ENCODE results near the gene SCRN1.

Gene SCRN1

GRCh38 chr7:30023524-30023923 lies 33.9 kb upstream of the SCRN1 start:
- H3K4me3 ChIP-seq (ENCODE audit: low read length) = no peak overlapping the region

DNA sequence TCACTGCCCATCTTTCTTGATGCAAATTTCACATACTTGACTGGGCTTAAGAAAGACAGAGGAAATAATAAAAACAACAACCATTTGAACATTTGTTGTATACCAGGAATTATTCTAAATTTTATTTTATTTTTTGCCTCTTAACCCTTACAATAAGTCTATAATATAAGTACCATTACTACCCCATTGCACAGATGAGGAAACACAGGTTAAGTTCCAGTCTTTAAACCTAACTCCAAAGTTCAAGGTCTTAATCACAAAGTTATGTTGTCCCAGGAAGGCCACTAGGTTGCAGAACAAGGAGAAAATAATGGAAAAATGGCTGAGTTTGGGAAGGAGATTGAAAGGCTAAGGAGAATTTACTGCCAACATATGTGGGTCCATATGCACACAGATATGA lies 33.4 kb upstream of the SCRN1 start:
- TF ChIP-seq ZNF274 (IDR thresholded peaks at IDR 0.05; ENCODE audit: low read depth, low read length) = no peak
- no peak overlapping the region for H3K4me3 ChIP-seq (ENCODE audit: low read length)

More at GRCh38 chr7:30023524-30023923, 33.9 kb upstream of the SCRN1 start:
- no peak for TF ChIP-seq ZNF274 (IDR thresholded peaks at IDR 0.05; ENCODE audit: low read depth, low read length)

DNA sequence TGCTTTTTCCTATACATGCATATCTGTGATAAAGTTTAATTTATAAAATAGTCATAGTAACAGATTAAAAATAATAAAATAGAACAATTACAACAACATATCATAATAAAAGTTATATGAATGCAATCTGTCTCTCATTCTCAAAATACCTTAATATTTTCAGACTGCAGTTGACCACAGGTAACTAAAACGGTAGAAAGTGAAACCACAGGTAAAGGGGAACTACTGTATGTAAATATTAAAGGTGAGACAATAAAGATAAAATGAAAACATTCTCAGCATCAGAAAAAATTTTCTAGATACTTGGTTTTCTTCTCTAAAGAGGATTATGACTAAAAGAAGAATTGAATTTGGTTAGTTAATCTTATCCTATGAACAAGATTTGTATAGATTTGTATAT lies 30.9 kb upstream of the SCRN1 start:
- no peak for TF ChIP-seq ZNF274 (IDR thresholded peaks at IDR 0.05; ENCODE audit: low read depth, low read length)
- H3K4me3 ChIP-seq (ENCODE audit: low read length) = no peak overlapping the region

GRCh38 chr7:30019960-30020359 lies 30.4 kb upstream of the SCRN1 start:
- TF ChIP-seq ZNF274 (IDR thresholded peaks at IDR 0.05; ENCODE audit: low read depth, low read length) = no peak
- H3K4me3 ChIP-seq (ENCODE audit: low read length) = no peak overlapping the region

DNA sequence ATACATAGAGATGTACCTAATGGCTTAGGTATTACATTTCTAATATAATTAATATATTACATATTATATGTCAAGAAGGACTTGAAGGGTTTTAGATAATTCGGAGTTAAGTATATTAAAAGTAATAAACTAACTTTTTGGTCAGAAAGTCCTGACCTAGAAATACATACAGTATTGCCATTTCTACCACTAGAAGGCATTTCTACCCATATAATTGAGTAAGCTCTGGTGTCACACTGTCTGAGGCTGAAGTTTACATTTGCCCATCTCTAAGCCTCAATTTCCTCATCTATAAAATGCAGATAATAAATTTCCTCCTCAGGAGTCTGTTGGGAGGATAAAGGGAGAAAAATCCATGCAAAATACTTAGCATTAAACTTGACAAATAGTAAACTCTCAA lies 29.8 kb upstream of the SCRN1 start:
- TF ChIP-seq ZNF274 (IDR thresholded peaks at IDR 0.05; ENCODE audit: low read depth, low read length) = no peak
- no peak overlapping the region for H3K4me3 ChIP-seq (ENCODE audit: low read length)

GRCh38 chr7:30018451-30018850 lies 28.9 kb upstream of the SCRN1 start:
- no peak for TF ChIP-seq ZNF274 (IDR thresholded peaks at IDR 0.05; ENCODE audit: low read depth, low read length)
- no peak overlapping the region for H3K4me3 ChIP-seq (ENCODE audit: low read length)

DNA sequence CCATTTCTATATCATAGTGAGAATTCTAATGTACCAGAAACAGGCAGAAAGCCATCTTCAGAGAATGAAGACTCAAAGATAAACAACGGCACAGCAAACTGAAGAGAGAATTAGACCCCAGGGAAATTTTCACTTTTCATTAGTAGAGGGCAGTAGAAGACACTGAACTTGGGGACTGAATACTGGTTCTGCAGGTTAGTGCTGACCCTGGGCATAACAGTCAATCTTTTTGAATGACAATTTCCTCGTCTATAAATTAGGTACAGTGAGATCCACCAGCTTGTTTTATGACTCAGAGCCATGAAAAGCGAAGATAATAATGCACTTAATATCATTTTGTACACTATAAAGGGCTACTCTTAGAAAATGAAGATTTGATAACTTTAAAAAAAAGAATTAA lies 23.2 kb upstream of the SCRN1 start:
- H3K4me3 ChIP-seq (ENCODE audit: low read length) = no peak overlapping the region
- TF ChIP-seq ZNF274 (IDR thresholded peaks at IDR 0.05; ENCODE audit: low read depth, low read length) = no peak

GRCh38 chr7:30010021-30010420 lies 20.4 kb upstream of the SCRN1 start:
- TF ChIP-seq ZNF274 (IDR thresholded peaks at IDR 0.05; ENCODE audit: low read depth, low read length) = no peak
- H3K4me3 ChIP-seq (ENCODE audit: low read length) = no peak overlapping the region

- no peak overlapping the region for H3K4me3 ChIP-seq (ENCODE audit: low read length)
- no peak for TF ChIP-seq ZNF274 (IDR thresholded peaks at IDR 0.05; ENCODE audit: low read depth, low read length)
Observed at GRCh38 chr7:30005464-30005863, 15.9 kb upstream of the SCRN1 start.

- H3K4me3 ChIP-seq (ENCODE audit: low read length) = no peak overlapping the region
- no peak for TF ChIP-seq ZNF274 (IDR thresholded peaks at IDR 0.05; ENCODE audit: low read depth, low read length)
Observed at GRCh38 chr7:30003098-30003497, 13.5 kb upstream of the SCRN1 start.

GRCh38 chr7:30001998-30002397 lies 12.4 kb upstream of the SCRN1 start:
- no peak for TF ChIP-seq ZNF274 (IDR thresholded peaks at IDR 0.05; ENCODE audit: low read depth, low read length)
- H3K4me3 ChIP-seq (ENCODE audit: low read length) = no peak overlapping the region

- no peak overlapping the region for H3K4me3 ChIP-seq (ENCODE audit: low read length)
- TF ChIP-seq ZNF274 (IDR thresholded peaks at IDR 0.05; ENCODE audit: low read depth, low read length) = no peak
Observed at GRCh38 chr7:29998489-29998888, 8.9 kb upstream of the SCRN1 start.

DNA sequence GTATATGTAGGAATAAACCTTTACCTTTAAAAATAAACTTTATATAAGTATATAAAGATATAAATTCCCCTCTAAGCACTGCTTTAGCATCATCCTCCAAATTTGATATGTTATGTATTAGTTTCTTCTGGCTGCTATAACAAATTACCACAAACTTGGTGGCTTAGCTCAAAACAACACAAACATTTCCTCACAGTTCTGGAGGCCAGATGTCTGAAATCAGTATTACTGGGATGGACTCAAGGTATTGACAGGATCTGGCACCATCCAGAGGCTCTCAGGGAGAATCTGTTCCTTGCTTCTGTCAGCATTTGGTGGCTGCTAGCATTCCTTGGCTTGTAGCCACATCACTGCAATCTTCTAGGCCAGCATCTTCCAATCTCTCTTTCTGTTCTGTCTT lies 6.7 kb upstream of the SCRN1 start:
- TF ChIP-seq ZNF274 (IDR thresholded peaks at IDR 0.05; ENCODE audit: low read depth, low read length) = no peak

GRCh38 chr7:29995652-29996051 lies 6.1 kb upstream of the SCRN1 start:
- no peak for TF ChIP-seq ZNF274 (IDR thresholded peaks at IDR 0.05; ENCODE audit: low read depth, low read length)
- H3K4me3 ChIP-seq (ENCODE audit: low read length) = no peak overlapping the region

More for the DNA sequence above, 6.7 kb upstream of the SCRN1 start:
- H3K4me3 ChIP-seq (ENCODE audit: low read length) = no peak overlapping the region

GRCh38 chr7:29993140-29993539 lies 3.5 kb upstream of the SCRN1 start:
- TF ChIP-seq ZNF274 (IDR thresholded peaks at IDR 0.05; ENCODE audit: low read depth, low read length) = no peak
- no peak overlapping the region for H3K4me3 ChIP-seq (ENCODE audit: low read length)

DNA sequence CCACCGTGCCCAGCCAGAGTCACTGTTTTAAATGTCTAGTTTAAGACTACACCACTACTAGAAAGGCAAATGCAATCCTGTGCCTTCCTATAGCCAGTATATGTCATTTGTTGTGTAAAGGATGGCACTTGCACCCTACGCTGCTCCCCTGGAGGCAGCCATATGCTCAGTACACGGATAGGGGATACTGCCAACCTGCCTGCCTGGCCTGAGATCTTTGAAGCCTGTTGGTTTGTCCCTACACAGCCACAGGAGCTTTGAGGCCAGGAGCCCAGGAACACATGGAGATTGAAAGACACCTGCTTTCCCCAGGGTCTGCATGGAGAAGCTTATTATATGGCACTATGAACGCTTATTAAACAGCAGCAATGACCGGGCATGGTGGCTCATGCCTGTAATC lies 2.3 kb upstream of the SCRN1 start:
- no peak overlapping the region for H3K4me3 ChIP-seq (ENCODE audit: low read length)
- no peak for TF ChIP-seq ZNF274 (IDR thresholded peaks at IDR 0.05; ENCODE audit: low read depth, low read length)
